Natural killer cell (primary cell): Measurements from ENCODE around the gene SERPINA6. TPM values are rescaled to one million over a fixed set of nuclear protein-coding genes. Genes with fewer than 3 reads are reported as not detected.
"Not testable (repeated sequence)": the region's sequence is repeated elsewhere in the genome, so short reads cannot be mapped to it uniquely, and the experiment has no call there.

Experiments used
- ATAC-seq, 3 donors: fragments of 150-1000 bp in 2 of 3; fragments of 200-7000 bp in 1 of 3; cut with Tn5 transposase; 1 replicate in 1 of 3; 2 replicates in 2 of 3; pipeline ENCODE4 v1.10.0; 2021; ENCODE audit warnings: mild to moderate bottlenecking in 2 of 3, moderate library complexity in 2 of 3
- DNase-seq, 2 donors: peaks; one replicate each; pipeline versions ENCODE4 v3.0.0 to v3.0.0-alpha.2; 2013 to 2021; ENCODE audit warnings: mixed read lengths in 1 of 2
- H3K27ac ChIP-seq: one replicate; pipeline ENCODE4 v1.5.1; 2013; ENCODE audit warnings: mild to moderate bottlenecking, low read length
- H3K27me3 ChIP-seq: one replicate; pipeline ENCODE4 v1.6.1; 2013; ENCODE audit warnings: low read length; ENCODE audit not compliant: control insufficient read depth, insufficient read depth
- H3K36me3 ChIP-seq: one replicate; pipeline ENCODE4 v1.6.1; 2013; ENCODE audit warnings: low read length; ENCODE audit not compliant: control insufficient read depth, insufficient read depth
- H3K4me1 ChIP-seq: one replicate; pipeline ENCODE4 v1.6.1; 2013; ENCODE audit warnings: low read length; ENCODE audit not compliant: control insufficient read depth, insufficient read depth
- H3K4me3 ChIP-seq: one replicate; pipeline ENCODE4 v1.5.1; 2013; ENCODE audit warnings: low read length
- H3K9me3 ChIP-seq: one replicate; pipeline ENCODE4 v1.6.1; 2013; ENCODE audit warnings: low read length; ENCODE audit not compliant: control insufficient read depth, insufficient read depth
- H3K27ac Mint-ChIP-seq, 2 donors: one replicate each; pipeline ENCODE4 v1.8.0; 2022; ENCODE audit warnings: mild to moderate bottlenecking in 2 of 2, mixed read lengths in 2 of 2, moderate library complexity in 1 of 2
- H3K27me3 Mint-ChIP-seq, 2 donors: one replicate each; pipeline ENCODE4 v1.8.0; 2022; ENCODE audit warnings: low read depth in 2 of 2, mixed read lengths in 2 of 2
- H3K36me3 Mint-ChIP-seq: one replicate; pipeline ENCODE4 v1.8.0; 2022; ENCODE audit warnings: mixed read lengths
- H3K4me1 Mint-ChIP-seq, 2 donors: one replicate each; pipeline ENCODE4 v1.8.0; 2022; ENCODE audit warnings: mixed read lengths in 2 of 2
- H3K4me3 Mint-ChIP-seq: one replicate; pipeline ENCODE4 v1.8.0; 2022; ENCODE audit warnings: mild to moderate bottlenecking, moderate library complexity, mixed read lengths
- H3K9me3 Mint-ChIP-seq, 2 donors: one replicate each; pipeline ENCODE4 v1.8.0; 2022; ENCODE audit warnings: mixed read lengths in 2 of 2
- WGBS: methylation state at CpG from one replicate; pipeline ENCODE4 v1.1.7; 2013; ENCODE audit warnings: missing lambda C conversion rate; ENCODE audit not compliant: insufficient coverage; 5-methylcytosine and 5-hydroxymethylcytosine counted together
- intact Hi-C: fragments of 100-400 bp; cut with micrococcal nuclease; formaldehyde crosslinking; loops from one replicate; pipeline ENCODE4 v1.14.2; 2022
- total RNA-seq, 4 donors: library from RNA; stranded (reverse); fragments of 120-200 nt in 1 of 4; gene quantifications; one replicate each; pipeline versions ENCODE4 v1.2.3 to v1.2.4, GENCODE V29; 2013 to 2022
- TF ChIP-seq, protein P1 (sequence below): fragments of 200-600 bp; IDR thresholded peaks from one replicate; pipeline ENCODE4 v1.8.0; 2022; ENCODE audit warnings: antibody characterized with exemption

Gene SERPINA6
- total RNA-seq, 3 donors from 2014 or later (not counting 1 experiment from before 2014, with no cell fraction given), result not detected

DNA sequence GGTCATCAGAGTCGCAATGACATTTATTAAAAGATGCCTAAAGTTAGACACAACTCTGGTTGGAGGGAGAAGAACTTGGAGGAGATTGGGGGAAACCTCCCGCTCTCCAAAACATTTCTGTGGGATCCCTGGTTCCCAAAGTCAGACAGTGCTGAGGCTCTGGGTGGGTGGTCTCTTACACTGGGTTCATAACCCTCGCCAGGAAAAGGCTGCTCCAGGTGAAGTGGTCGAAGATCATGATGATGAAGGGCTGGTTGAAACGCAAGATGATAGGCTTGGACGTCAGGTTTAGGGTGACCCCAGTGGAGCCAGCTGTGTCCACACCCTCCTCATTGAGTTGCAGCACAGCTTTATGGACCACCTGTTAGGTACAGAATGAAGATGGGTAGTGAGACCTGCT lies 18.9 kb downstream of the SERPINA6 start:
- no peak overlapping the region for H3K4me3 Mint-ChIP-seq

DNA sequence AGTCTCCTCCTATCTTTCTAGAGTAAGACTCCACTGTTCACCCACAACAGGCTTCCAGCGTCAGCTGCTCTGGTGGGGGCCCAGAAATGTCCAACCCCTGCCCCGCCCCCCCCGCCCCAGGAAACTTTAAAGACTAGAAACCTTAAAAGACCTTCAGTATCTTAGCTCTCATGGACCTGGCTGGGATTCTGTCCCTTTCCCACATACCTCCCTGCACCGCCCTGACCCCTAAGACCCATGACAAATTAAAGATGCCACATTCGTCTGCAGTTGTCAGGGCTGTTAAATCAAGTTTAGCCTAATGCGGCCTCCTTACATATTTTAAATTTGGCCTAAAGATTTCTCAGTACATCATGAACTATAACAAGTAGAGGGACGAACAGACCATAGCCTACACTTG lies 20.0 kb downstream of the SERPINA6 start:
- H3K27ac Mint-ChIP-seq, result no peak overlapping the region
- no peak overlapping the region for H3K4me3 ChIP-seq
- peaks cover 8 to 17% of the 10 kb centered on the region in 2 donors for H3K4me1 Mint-ChIP-seq
- peaks cover 0 to 2% of the 10 kb centered on the region in 2 donors for H3K9me3 Mint-ChIP-seq
- H3K36me3 ChIP-seq, result no peaks in the 10 kb centered on the region
- intact Hi-C loops, result no loop called here
- peaks cover 3% of the 10 kb centered on the region for H3K9me3 ChIP-seq
- H3K27ac ChIP-seq, result no peak overlapping the region
- H3K4me3 Mint-ChIP-seq, result no peak overlapping the region
- no peak for DNase-seq
- no peak for ATAC-seq
- peaks cover 20% of the 10 kb centered on the region for H3K4me1 ChIP-seq
- no peaks in the 10 kb centered on the region for H3K27me3 ChIP-seq
- no peaks in the 10 kb centered on the region for H3K36me3 Mint-ChIP-seq
- TF ChIP-seq, protein P1, sequence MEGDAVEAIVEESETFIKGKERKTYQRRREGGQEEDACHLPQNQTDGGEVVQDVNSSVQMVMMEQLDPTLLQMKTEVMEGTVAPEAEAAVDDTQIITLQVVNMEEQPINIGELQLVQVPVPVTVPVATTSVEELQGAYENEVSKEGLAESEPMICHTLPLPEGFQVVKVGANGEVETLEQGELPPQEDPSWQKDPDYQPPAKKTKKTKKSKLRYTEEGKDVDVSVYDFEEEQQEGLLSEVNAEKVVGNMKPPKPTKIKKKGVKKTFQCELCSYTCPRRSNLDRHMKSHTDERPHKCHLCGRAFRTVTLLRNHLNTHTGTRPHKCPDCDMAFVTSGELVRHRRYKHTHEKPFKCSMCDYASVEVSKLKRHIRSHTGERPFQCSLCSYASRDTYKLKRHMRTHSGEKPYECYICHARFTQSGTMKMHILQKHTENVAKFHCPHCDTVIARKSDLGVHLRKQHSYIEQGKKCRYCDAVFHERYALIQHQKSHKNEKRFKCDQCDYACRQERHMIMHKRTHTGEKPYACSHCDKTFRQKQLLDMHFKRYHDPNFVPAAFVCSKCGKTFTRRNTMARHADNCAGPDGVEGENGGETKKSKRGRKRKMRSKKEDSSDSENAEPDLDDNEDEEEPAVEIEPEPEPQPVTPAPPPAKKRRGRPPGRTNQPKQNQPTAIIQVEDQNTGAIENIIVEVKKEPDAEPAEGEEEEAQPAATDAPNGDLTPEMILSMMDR, result no peak
- WGBS, result 91% methylated on average over 5 of the region's 7 CpGs
- peaks cover 0 to 3% of the 10 kb centered on the region in 2 donors for H3K27me3 Mint-ChIP-seq

More for the DNA sequence above, 18.9 kb downstream of the SERPINA6 start:
- 89% methylated on average over 6 of the region's 6 CpGs for WGBS
- no peaks in the 10 kb centered on the region for H3K36me3 ChIP-seq
- TF ChIP-seq, protein P1, result no peak
- no peak overlapping the region for H3K27ac ChIP-seq
- DNase-seq (no peak), ATAC-seq (no peak)
- Mint-ChIP-seq H3K36me3 (no peaks in the 10 kb centered on the region), H3K27ac (no peak overlapping the region), H3K9me3 (peaks cover 2 to 5% of the 10 kb centered on the region in 2 donors), H3K27me3 (peaks cover 0 to 2% of the 10 kb centered on the region in 2 donors), H3K4me1 (peaks cover 8 to 17% of the 10 kb centered on the region in 2 donors)
- H3K9me3 ChIP-seq, result peaks cover 3% of the 10 kb centered on the region
- H3K27me3 ChIP-seq, result no peaks in the 10 kb centered on the region
- H3K4me1 ChIP-seq, result peaks cover 20% of the 10 kb centered on the region
- H3K4me3 ChIP-seq, result no peak overlapping the region
- intact Hi-C loops, result no loop called here

DNA sequence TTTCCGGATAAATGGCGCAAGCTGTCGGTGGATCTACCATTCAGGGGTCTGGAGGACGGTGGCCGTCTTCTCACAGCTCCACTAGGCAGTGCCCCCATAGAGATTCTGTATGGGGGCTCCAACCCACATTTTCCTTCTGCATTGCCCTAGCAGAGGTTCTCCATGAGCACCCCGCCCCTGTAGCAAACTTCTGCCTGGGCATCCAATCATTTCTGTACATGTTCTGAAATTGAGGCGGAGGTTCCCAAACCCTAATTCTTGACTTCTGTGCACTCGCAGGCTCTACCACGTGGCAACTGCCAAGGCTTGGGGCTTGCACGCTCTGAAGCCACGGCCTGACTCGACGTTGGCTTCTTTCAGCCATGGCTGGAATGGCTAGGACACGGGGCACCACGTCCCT lies 25.0 kb downstream of the SERPINA6 start:
- intact Hi-C loops, result no loop called here
- TF ChIP-seq, protein P1, result no peak
- 91% methylated on average over 15 of the region's 15 CpGs for WGBS
- no peaks in the 10 kb centered on the region for H3K36me3 ChIP-seq
- H3K4me1 ChIP-seq, result no peaks in the 10 kb centered on the region
- ATAC-seq (no peak), DNase-seq (no peak)
- Mint-ChIP-seq H3K27me3 (peaks cover 0 to 5% of the 10 kb centered on the region in 2 donors), H3K4me3 (no peak overlapping the region), H3K27ac (no peak overlapping the region), H3K36me3 (no peaks in the 10 kb centered on the region), H3K4me1 (no peaks in the 10 kb centered on the region), H3K9me3 (no peaks in the 10 kb centered on the region)
- H3K9me3 ChIP-seq, result peaks cover 3% of the 10 kb centered on the region
- no peaks in the 10 kb centered on the region for H3K27me3 ChIP-seq
- no peak overlapping the region for H3K4me3 ChIP-seq
- no peak overlapping the region for H3K27ac ChIP-seq

- H3K4me1 Mint-ChIP-seq, H3K4me3 ChIP-seq, H3K27ac ChIP-seq, H3K27me3 ChIP-seq, H3K36me3 Mint-ChIP-seq, intact Hi-C loops, H3K4me3 Mint-ChIP-seq, DNase-seq, H3K4me1 ChIP-seq, H3K27ac Mint-ChIP-seq, H3K9me3 Mint-ChIP-seq, H3K36me3 ChIP-seq, H3K9me3 ChIP-seq, H3K27me3 Mint-ChIP-seq, ATAC-seq: not testable (repeated sequence)
- WGBS, result 81% methylated on average over 3 of the region's 4 CpGs
Observed at GRCh38 chr14:94296181-94296545, 27.0 kb downstream of the SERPINA6 start.
